Stimulated activated CD8-positive, alpha-beta memory T cell treated with anti-CD3 and anti-CD28 coated beads, Interleukin-15, amount 100 ng/mL, for 4 hours (primary cell): ENCODE measurements around the gene TMEM181.
"Not testable (repeated sequence)": the region's sequence is repeated elsewhere in the genome, so short reads cannot be mapped to it uniquely, and the experiment has no call there.

Source experiments
- DNase-seq, 2 donors: peaks; one replicate each; pipeline ENCODE4 v3.0.0-alpha.2; 2020; ENCODE audit warnings: low read depth in 2 of 2

Gene TMEM181

DNA sequence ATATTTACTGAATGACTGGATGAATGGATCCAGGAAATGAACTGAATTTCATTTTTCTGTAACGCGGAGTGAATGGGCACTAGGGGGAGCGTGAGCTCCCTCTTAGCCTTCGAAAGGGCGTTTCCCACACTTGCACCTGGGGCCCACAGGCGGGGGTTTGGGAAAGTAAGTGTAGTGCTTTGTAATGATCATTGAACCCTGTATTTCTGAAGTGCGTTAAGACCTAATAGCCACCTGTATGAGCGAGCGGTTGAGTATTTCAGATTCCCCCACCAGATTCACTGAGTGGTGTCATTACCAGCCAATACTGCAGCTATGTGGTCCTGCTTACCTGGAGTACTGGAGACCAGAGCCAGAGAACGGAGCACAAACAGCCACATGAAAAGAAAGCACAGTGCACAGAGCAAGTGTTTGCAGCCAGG is 100.5 kb downstream of the TMEM181 start:
- DNase-seq, result no peak

GRCh38 chr6:158661156-158661685 is 101.3 kb downstream of the TMEM181 start:
- no peak for DNase-seq

DNA sequence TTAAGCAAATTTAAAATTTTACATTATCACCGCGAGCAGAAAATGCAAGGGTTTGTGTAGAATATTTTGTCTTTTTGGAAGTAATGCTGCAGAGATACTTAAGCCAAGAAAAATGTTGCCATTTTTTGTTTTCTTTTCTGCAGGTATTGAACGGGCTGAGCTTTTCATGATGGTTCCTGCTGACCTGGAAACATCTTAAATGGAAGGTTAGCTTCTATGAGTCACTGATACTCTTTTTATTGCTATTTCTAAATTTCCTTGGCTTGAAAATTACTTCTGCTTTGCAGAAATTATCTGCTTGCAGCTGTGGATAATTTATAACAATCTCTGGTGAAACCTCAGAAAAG is 102.7 kb downstream of the TMEM181 start:
- DNase-seq, result no peak

DNA sequence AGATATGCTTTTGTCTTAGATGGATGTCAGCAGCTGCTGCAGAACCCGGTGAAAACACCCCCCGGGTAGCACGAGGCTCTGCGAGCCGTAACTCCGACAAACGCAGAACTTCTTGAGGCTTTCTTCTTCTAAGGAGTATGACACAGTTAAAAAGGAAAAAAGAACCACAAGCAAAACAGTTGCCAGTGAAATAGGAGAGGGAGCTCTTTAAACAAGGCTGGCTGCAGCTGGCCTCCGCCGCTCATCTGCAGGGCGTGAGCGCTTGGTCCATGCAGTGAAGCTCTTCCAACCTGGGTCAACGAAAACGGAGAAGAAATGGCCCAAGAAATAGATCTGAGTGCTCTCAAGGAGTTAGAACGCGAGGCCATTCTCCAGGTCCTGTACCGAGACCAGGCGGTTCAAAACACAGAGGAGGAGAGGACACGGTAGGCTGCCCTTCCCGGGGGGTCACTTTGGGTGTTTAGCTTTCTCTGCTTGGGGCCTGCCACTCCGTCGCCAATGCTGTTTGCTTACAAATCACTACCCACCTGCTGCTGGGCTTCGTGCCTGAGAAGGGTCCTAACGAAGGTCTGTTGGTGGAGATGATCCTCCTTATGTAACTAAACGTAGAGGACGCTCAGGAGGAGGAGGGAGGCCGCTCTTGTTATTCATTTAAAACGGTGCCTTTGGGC is 103.2 kb downstream of the TMEM181 start:
- no peak for DNase-seq

- DNase-seq, result no peak
Measured at GRCh38 chr6:158663625-158664165, 103.8 kb downstream of the TMEM181 start.

- no peak for DNase-seq
Measured at GRCh38 chr6:158665332-158665731, 105.4 kb downstream of the TMEM181 start.

DNA sequence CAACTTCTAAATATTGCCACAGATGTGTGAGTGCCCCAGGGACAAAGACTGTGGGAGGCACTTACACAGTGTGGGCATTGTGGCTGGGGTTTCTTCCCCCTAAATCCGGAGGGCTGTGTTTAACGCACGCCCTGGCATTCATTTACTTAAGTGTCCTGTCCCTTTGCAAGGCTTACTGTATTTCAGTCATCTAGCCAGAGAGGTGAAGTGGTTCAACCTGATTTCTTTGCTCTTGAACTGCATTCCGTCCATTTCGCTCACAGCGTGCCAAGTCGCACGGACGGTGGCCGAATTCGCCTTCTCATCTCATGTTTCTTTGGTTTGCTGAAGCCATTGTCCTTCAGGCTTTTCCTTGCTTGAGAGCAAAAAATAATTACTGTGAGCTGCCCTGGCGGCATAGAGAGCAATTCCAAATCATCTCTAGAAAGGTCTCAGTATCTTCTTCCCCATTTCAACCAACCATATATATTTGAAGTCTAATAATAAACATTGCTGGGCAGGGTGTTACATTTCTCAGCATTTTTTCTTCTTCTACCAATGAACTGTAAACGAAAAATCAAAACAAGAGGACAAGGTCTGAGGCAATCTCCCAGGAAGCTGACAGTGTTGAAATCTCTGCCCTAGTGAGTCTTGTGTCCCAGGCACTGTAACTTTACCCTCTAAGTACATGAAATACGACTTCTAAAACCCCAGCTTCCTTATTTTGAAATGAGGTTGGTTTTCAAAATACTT is 106.9 kb downstream of the TMEM181 start:
- no peak for DNase-seq

- DNase-seq, result no peak
Measured at GRCh38 chr6:158667360-158667981, 107.6 kb downstream of the TMEM181 start.

- DNase-seq, result no peak
Measured at GRCh38 chr6:158668707-158669103, 108.8 kb downstream of the TMEM181 start.

- no peak for DNase-seq
Measured at GRCh38 chr6:158669145-158670035, 109.5 kb downstream of the TMEM181 start.

- DNase-seq, result not testable (repeated sequence)
Measured at GRCh38 chr6:158672119-158672518, 112.2 kb downstream of the TMEM181 start.

- no peak for DNase-seq
Measured at GRCh38 chr6:158672726-158673125, 112.8 kb downstream of the TMEM181 start.

DNA sequence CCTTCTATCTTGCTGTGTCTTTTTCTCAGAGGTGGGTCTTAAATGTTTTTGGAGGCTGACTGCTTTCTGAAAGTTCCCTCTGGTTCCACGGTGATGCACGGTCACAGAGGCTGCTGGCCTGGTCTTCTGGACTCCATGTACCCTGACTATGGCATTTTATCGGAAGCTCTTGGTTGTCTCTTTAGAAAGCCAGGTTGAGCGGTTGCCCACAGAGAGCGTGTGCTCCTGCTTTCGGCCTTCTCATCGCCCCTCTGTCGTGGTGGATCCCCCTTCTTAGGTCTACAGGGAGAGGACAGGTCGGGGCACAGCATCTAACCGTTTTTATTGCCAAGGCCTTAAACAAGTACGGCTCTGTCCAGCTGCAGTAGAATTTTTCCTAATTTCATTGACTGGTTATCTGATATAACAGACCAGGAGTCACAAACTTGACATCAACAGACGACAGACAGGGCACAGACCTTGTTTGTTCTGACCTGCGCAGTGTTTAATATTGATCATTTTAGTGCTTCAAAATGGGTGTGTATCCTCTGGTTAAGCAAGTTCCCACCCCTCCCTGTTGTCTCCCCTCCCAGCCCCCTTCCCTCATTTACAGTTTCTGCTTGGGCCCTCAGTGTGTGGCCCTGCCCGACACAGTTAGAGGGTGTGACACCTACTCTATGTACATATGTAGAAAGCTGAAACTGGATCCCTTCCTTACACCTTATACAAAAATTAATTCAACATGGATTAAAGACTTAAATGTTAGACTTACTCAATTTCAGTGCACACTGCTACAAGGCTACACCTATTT is 114.6 kb downstream of the TMEM181 start:
- no peak for DNase-seq

DNA sequence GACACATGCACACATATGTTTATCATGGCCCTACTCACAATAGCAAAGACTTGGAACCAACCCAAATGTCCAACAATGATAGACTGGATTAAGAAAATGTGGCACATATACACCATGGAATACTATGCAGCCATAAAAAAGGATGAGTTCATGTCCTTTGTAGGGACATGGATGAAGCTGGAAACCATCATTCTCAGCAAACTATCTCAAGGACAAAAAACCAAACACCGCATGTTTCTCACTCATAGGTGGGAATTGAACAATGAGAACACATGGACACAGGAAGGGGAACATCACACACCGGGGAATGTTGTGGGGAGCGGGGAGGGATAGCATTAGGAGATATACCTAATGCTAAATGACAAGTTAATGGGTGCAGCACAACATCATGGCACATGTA is 117.2 kb downstream of the TMEM181 start:
- DNase-seq, result not testable (repeated sequence)

- no peak for DNase-seq
Measured at GRCh38 chr6:158677906-158678578, 118.2 kb downstream of the TMEM181 start.

DNA sequence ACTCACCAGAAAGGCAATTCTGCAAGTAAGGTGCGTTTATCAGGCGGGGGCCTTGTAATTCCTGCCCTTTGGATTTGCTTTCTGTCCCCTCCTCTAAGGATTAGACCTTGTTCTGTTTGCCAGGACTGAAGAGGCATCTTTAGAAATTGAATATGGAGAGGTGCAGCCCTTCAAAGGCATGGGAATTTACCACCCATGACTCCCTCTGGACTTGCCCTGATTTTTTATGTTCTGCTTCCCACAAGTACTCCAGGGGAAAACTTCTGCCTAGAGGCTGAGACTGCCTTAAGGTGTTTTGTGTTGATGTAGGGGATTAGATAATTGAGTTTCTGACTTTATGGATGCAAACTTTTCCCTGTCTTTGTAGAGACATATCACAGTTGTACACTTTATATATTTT is 120.1 kb downstream of the TMEM181 start:
- DNase-seq, result no peak

DNA sequence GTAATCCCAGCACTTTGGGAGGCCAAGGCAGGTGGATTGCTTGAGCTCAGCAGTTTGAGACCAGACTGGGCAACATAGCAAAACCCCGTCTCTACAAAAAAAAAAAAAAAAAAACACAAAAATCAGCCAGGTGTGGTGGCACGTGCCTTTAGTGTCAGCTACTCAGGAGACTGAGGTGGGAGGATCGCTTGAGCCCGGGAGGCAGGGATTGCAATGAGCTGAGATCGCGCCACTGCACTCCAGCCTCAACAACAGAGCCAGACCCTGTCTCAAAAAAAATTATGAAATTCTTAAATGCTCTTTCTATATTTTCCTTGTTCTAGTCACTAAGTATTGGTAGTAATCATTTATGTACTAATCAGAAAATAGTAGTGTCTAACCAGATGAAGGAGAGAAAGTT is 120.6 kb downstream of the TMEM181 start:
- no peak for DNase-seq

DNA sequence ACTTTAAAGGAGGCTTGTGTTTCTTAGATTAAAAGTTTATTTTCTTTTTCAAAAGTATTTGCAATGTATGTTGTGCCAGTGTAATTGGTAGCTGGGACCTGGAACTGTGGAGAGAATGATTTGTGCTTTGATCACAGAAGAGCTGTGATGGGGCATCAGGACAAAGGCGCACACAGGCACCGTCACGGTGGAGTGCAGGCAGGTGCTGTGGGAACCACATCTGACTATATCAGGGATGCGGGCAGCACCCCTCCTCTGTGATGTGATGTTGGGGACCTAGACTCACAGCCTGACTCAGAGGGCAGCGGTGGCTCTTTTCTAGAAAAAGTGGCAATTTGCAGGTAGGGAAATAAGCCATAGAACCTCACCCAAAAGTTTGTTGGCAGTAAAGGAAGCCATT is 124.4 kb downstream of the TMEM181 start:
- no peak for DNase-seq

DNA sequence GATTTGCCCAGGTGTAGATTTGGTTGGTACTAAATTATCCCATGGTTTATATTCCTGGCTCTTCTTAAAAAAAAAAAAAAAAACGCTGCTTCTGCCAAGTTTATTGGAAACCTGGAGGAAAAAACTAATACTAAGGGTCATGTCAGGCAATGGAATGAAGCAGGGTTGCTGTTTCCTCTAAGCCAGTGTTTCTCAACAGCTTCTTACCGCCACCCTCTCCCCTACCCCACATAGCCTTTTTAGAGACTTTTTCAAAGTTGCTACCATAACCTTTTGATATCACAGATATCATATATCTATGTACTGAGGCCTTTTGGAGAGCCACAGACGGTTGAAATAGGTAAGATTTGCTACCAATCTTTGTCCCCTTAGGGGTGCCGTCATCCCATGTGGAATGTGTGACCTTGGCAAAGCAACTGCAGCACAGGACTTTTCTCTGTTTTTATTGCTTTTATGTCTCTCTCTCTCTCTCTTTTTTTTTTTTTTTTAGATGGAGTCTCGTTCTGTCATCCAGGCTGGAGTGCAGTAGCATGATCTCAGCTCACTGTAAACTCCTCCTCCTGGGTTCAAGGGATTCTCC is 124.9 kb downstream of the TMEM181 start:
- no peak for DNase-seq
